ENCODE measurements around the gene CYTH4. TPM values are rescaled to one million over a fixed set of nuclear protein-coding genes. Genes with fewer than 3 reads are reported as not detected.

Gene CYTH4
- total RNA-seq, 4 donors from 2014 or later, result 13.2 to 40.3 (median 22.1) TPM

GRCh38 chr22:37331856-37332536 is 49.7 kb downstream of the CYTH4 start:
- no peak for TF ChIP-seq CTCF (IDR thresholded peaks at IDR 0.05; ENCODE audit: low read depth)

GRCh38 chr22:37333724-37334460 is 51.6 kb downstream of the CYTH4 start:
- TF ChIP-seq CTCF (IDR thresholded peaks at IDR 0.05; ENCODE audit: low read depth), result no peak

GRCh38 chr22:37334461-37334858 is 52.2 kb downstream of the CYTH4 start:
- TF ChIP-seq CTCF (IDR thresholded peaks at IDR 0.05; ENCODE audit: low read depth), result no peak

GRCh38 chr22:37334859-37335805 is 52.8 kb downstream of the CYTH4 start:
- TF ChIP-seq CTCF (IDR thresholded peaks at IDR 0.05; ENCODE audit: low read depth), result no peak

- no peak for TF ChIP-seq CTCF (IDR thresholded peaks at IDR 0.05; ENCODE audit: low read depth)
Observed at GRCh38 chr22:37335806-37336199, 53.5 kb downstream of the CYTH4 start.

GRCh38 chr22:37336579-37336978 is 54.3 kb downstream of the CYTH4 start:
- no peak for TF ChIP-seq CTCF (IDR thresholded peaks at IDR 0.05; ENCODE audit: low read depth)

Data from subcutaneous adipose tissue (tissue), 4 donors.